GM18951 (cell line): ENCODE measurements around the gene VPS37C.

Source experiments
- POLR2A ChIP-seq: IDR thresholded peaks from 4 replicates; pipeline ENCODE4 v1.6.1; 2011; ENCODE audit warnings: mild to moderate bottlenecking; ENCODE audit not compliant: insufficient read length, insufficient read depth; ENCODE audit errors: extremely low read depth
- in situ Hi-C: fragments of 300-500 bp; cut with MboI; formaldehyde crosslinking; loops from one replicate; pipeline ENCODE4 v1.12.0; 2022; ENCODE audit warnings: low sequenced_read_pairs, mixed read lengths, inconsistent platforms; ENCODE audit not compliant: unreplicated experiment

Gene VPS37C

GRCh38 chr11:61193596-61193995 is 32.4 kb upstream of the VPS37C start:
- TF ChIP-seq POLR2A: no peak
- in situ Hi-C loops: no loop called here

- no peak for TF ChIP-seq POLR2A
- in situ Hi-C loops: loop anchor here (10.0 kb wide), 1 partner anchor 355 kb away; no protein-coding TSS in a partner anchor
These were observed 28.7 kb upstream of the VPS37C start for GRCh38 chr11:61189933-61190332.

DNA sequence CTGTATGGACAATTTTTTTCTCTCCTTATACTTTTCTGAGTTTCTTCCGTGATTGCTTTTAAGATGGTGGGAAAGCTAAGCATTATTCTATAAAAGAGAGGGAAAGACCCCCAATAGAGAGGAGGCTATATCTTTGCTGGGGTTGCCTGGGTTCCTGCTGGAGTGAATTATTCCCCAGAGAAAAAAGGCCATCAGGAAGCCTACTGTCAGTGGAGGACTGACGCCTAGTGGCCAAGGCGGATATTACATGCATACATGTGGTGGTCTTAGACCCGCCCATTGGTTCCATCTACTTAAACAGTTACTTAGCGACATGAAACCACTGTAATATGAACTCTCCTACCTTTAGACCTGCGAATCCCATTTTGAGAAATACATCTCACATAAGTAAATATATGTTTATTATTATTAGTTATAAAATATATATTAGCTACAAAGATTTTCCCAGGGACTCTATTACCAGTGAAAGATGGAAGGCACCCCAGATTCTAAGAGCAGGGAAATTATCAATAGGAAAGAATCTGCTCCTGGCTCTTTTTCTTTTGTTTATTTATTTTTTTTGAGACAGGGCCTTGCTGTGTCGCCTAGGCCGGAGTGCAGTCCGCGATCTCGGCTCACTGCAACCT is 26.4 kb upstream of the VPS37C start:
- in situ Hi-C loops: loop anchor here (10.0 kb wide), 1 partner anchor 353 kb away; no protein-coding TSS in a partner anchor
- no peak for TF ChIP-seq POLR2A

GRCh38 chr11:61186504-61186903 is 25.3 kb upstream of the VPS37C start:
- in situ Hi-C loops: loop anchor here (10.0 kb wide), 1 partner anchor 352 kb away; no protein-coding TSS in a partner anchor
- TF ChIP-seq POLR2A: no peak

DNA sequence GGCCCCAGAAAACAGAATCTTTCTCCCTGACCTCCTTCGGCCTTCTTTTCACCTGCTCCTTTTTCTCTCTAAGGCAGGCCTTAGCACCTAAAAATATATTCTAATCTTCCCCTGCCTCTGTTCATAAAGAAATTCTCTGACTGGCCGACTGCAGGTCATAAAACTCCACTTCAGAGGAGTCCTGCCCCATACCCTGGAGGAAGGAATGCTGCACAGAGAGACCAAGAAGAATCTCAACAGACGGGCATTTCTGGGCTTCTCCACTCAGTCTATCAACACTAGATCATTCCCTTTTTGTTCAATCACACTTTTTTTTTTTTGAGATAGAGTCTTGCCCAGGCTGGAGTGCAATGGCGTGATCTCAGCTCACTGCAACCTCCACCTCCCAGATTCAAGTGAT is 22.4 kb upstream of the VPS37C start:
- in situ Hi-C loops: loop anchor here (10.0 kb wide), 1 partner anchor 349 kb away; no protein-coding TSS in a partner anchor
- TF ChIP-seq POLR2A: no peak

DNA sequence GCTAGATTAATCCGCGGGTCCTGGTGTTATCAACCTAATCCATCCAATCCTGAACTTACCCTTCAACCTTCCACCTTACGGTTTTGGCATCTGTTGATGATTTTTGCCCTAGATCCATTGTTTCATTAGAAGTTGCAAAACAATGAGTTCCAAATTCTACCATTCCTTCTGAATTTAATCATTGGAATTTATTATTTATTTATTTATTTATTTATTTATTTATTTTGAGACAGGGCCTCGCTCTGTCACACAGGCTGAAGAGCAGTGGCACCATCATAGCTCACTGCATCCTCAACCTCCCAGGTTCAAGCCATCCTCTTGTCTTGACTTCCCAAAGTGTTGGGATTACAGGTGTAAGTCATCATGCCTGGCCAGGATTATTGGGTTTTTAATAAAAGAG is 20.3 kb upstream of the VPS37C start:
- in situ Hi-C loops: loop anchor here (10.0 kb wide), 1 partner anchor 347 kb away; no protein-coding TSS in a partner anchor
- TF ChIP-seq POLR2A: no peak

DNA sequence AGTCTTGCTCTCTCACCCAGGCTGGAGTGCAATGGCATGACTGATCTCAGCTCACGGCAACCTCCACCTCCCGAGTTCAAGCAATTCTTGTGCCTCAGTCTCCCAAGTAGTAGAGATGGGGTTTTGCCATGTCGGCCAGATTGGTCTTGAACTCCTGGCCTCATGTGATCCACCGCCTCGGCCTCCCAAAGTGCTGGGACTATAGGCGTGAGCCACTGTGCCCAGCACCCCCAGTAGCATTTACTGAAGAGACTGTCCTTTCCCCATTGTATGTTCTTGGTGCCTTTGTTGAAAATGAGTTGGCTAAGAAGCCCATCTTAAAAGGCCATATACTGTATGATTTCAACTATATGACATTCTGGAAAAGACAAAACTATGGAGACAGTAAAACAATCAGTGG is 19.0 kb upstream of the VPS37C start:
- in situ Hi-C loops: loop anchor here (10.0 kb wide), 1 partner anchor 345 kb away; no protein-coding TSS in a partner anchor

DNA sequence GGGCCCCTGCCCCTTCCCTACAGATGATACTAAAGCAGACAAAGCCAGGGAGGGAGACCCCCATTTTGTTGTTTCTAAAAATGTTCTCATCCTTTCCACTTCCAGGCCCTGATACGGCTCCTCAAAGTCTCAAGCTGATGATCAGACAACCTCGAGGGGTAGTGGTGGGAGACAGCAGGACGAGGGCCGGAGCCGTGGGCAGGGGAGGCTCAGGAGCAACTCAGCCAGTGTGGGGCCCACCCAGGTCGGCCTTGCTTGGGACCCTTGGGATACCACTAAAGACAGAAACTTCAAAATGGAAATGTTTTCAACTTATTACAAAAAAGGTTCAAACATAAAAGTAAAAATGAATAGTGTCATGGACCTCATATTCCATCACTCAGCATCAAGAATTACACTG is 15.2 kb upstream of the VPS37C start:
- no peak for TF ChIP-seq POLR2A
- in situ Hi-C loops: no loop called here

DNA sequence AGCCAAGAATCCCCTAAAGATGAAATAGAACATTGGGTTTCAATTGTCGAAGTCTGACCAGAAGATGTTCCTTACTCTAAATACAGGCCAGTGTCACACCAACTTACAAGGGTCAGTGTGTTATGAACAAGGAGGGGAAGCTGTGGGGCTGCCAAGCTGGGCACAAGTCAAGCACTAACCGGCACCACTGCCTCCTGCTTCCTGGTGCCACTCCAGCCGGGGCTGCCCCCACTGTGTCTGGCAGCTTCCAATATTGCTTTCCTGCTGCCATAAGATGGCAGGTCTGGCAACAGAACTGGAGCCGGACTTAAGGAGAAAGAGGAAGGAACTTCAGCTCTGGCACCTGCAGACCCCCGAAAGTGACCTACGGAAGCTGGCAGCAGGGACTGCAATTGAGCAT is 13.7 kb upstream of the VPS37C start:
- in situ Hi-C loops: no loop called here
- no peak for TF ChIP-seq POLR2A

- no peak for TF ChIP-seq POLR2A
- in situ Hi-C loops: no loop called here
These were observed 13.0 kb upstream of the VPS37C start for GRCh38 chr11:61174273-61174672.

DNA sequence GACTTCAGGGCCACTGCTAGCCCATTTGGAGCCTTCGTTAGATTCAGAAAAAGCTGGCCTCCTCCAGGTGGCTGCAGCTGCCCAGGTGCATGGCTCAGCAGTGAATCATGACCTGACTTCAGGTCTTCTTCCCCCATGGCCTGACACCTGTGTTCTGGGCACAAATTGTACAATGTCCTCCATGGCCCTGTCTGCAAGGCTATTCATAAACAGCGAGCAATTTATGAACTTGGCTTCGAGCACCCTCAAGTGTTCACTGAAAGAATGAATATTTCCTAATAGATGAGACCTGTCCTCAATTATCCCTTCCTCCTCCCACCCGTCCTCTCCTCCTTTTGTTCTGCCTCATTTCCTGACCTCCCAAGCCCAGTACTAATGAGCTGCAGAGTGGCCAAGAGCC is 12.2 kb upstream of the VPS37C start:
- no peak for TF ChIP-seq POLR2A
- in situ Hi-C loops: no loop called here

DNA sequence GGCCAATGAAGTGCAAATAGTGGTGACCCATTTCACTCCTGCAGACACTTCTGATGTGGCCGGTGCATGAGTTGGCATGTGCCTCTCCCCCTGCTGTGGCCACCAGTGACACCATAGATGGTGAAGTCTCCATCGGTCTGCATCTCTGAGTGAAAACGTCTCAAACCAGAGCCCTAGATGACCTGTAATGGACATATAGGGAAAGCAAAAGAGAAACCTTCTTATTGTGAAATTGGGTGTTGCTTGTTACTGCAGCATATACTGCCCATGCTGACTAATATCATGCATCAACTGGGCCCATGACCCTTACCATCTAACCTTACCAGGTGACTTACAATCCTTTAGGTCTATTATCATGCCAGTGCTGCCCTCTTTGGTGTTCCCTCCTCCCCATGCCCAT is 11.7 kb upstream of the VPS37C start:
- in situ Hi-C loops: no loop called here
- TF ChIP-seq POLR2A: no peak

DNA sequence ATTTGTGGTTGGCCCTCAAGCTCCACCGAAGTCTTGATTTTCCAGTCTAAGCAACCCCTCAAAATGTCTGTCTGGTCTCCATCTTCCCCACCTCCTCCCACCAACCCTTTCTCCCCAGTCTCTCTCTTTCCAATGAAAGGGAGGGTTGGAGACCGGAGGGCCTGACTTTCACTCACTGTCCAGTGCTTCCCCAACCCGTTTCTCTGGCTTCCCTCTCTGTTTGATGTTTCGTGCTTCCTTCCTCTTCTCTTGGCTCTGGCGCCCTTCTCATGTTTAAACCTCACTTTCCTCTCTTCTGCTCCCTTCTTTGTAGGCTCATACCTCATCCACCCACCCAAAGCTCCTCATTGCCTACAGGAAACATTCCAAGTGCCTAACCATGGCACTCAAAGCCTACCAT is 11.1 kb upstream of the VPS37C start:
- in situ Hi-C loops: no loop called here
- TF ChIP-seq POLR2A: no peak

GRCh38 chr11:61171907-61172306 is 10.7 kb upstream of the VPS37C start:
- no peak for TF ChIP-seq POLR2A

DNA sequence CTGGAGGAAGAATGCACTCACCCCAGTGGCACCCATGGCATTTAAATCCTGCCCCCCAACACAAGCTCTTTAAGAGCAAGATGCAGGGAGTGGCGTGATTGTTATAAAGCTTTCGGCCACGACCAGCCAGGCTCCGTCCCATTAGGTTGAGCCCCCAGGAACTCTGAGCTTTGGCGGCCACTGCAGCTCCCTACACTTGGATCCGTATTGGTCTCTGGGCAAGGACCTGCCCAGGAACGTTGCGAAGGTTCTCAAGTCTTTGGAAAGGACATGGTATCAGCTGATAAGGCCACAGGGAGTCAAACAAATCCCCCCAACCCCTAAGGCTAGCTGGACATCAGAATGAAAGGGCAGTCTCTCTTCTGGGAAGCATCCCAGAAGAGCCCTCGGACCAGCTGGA is 9.3 kb upstream of the VPS37C start:
- in situ Hi-C loops: no loop called here
- TF ChIP-seq POLR2A: no peak

More at GRCh38 chr11:61171907-61172306, 10.7 kb upstream of the VPS37C start:
- in situ Hi-C loops: no loop called here

GRCh38 chr11:61168800-61169199 is 7.6 kb upstream of the VPS37C start:
- TF ChIP-seq POLR2A: no peak
- in situ Hi-C loops: no loop called here
